ENCODE data around the gene CCDC60.

Gene CCDC60

GRCh38 chr12:119308708-119309456 is 25.6 kb upstream of the CCDC60 start:
- no peak for TF ChIP-seq CTCF (IDR thresholded peaks at IDR 0.05; ENCODE audit: low read depth, low read length)
- H3K9me3 ChIP-seq (ENCODE audit: severe bottlenecking): peaks cover 3% of the 10 kb centered on the region
- no peak overlapping the region for H3K4me3 ChIP-seq (ENCODE audit: low read depth, low read length)
- H3K27ac ChIP-seq: no peak overlapping the region; the same call in 1 of the 2 replicates
- no peaks in the 10 kb centered on the region for H3K36me3 ChIP-seq
- DNase-seq: no peak
- H3K27me3 ChIP-seq (ENCODE audit: insufficient read depth, low read depth, severe bottlenecking): no peaks in the 10 kb centered on the region

GRCh38 chr12:119311878-119312277 is 22.7 kb upstream of the CCDC60 start:
- Histone ChIP-seq H3K36me3 (no peaks in the 10 kb centered on the region), H3K9me3 (ENCODE audit: severe bottlenecking) (peaks cover 6% of the 10 kb centered on the region), H3K27ac (peak overlapping the region; percentile 32), H3K27me3 (ENCODE audit: insufficient read depth, low read depth, severe bottlenecking) (no peaks in the 10 kb centered on the region), H3K4me3 (ENCODE audit: low read depth, low read length) (no peak overlapping the region)
- DNase-seq: no peak
- no peak for TF ChIP-seq CTCF (IDR thresholded peaks at IDR 0.05; ENCODE audit: low read depth, low read length)

GRCh38 chr12:119312904-119313303 is 21.6 kb upstream of the CCDC60 start:
- H3K9me3 ChIP-seq (ENCODE audit: severe bottlenecking): peaks cover 3% of the 10 kb centered on the region
- no peak overlapping the region for H3K4me3 ChIP-seq (ENCODE audit: low read depth, low read length)
- H3K36me3 ChIP-seq: no peaks in the 10 kb centered on the region
- peak overlapping the region; percentile 40 for H3K27ac ChIP-seq
- DNase-seq: no peak
- TF ChIP-seq CTCF (IDR thresholded peaks at IDR 0.05; ENCODE audit: low read depth, low read length): no peak
- no peaks in the 10 kb centered on the region for H3K27me3 ChIP-seq (ENCODE audit: insufficient read depth, low read depth, severe bottlenecking)

- DNase-seq: no peak
- no peak for TF ChIP-seq CTCF (IDR thresholded peaks at IDR 0.05; ENCODE audit: low read depth, low read length)
- no peak overlapping the region for H3K27ac ChIP-seq
- no peaks in the 10 kb centered on the region for H3K27me3 ChIP-seq (ENCODE audit: insufficient read depth, low read depth, severe bottlenecking)
- no peaks in the 10 kb centered on the region for H3K36me3 ChIP-seq
- peaks cover 3% of the 10 kb centered on the region for H3K9me3 ChIP-seq (ENCODE audit: severe bottlenecking)
- no peak overlapping the region for H3K4me3 ChIP-seq (ENCODE audit: low read depth, low read length)
These were observed 20.2 kb upstream of the CCDC60 start for GRCh38 chr12:119314290-119314689.

- no peak for DNase-seq
- Histone ChIP-seq H3K27ac (no peak overlapping the region), H3K4me3 (ENCODE audit: low read depth, low read length) (no peak overlapping the region), H3K9me3 (ENCODE audit: severe bottlenecking) (peaks cover 3% of the 10 kb centered on the region), H3K36me3 (no peaks in the 10 kb centered on the region), H3K27me3 (ENCODE audit: insufficient read depth, low read depth, severe bottlenecking) (no peaks in the 10 kb centered on the region)
- TF ChIP-seq CTCF (IDR thresholded peaks at IDR 0.05; ENCODE audit: low read depth, low read length): no peak
These were observed 14.9 kb upstream of the CCDC60 start for GRCh38 chr12:119319638-119320037.

GRCh38 chr12:119320678-119321077 is 13.9 kb upstream of the CCDC60 start:
- Histone ChIP-seq H3K27me3 (ENCODE audit: insufficient read depth, low read depth, severe bottlenecking) (no peaks in the 10 kb centered on the region), H3K36me3 (no peaks in the 10 kb centered on the region), H3K9me3 (ENCODE audit: severe bottlenecking) (no peaks in the 10 kb centered on the region), H3K27ac (no peak overlapping the region), H3K4me3 (ENCODE audit: low read depth, low read length) (no peak overlapping the region)
- TF ChIP-seq CTCF (IDR thresholded peaks at IDR 0.05; ENCODE audit: low read depth, low read length): no peak
- no peak for DNase-seq

Data from WERI-Rb-1 (cell line).